Breast epithelium (tissue), 3 donors: ENCODE data around the gene AASDH.

Experiments used
- CTCF ChIP-seq, 3 donors: fragments of 450-650 bp; IDR thresholded peaks; one replicate each; pipeline ENCODE4 v1.5.1; 2016 to 2017; ENCODE audit warnings: antibody characterized with exemption in 3 of 3, mild to moderate bottlenecking in 3 of 3, moderate library complexity in 3 of 3
- POLR2A ChIP-seq: fragments of 450-650 bp; IDR thresholded peaks from one replicate; pipeline ENCODE4 v1.6.1; 2016; ENCODE audit warnings: antibody characterized with exemption, mild to moderate bottlenecking, moderate library complexity

GRCh38 chr4:56430203-56430602, 42.9 kb upstream of the AASDH start:
- TF ChIP-seq CTCF (IDR thresholded peaks at IDR 0.05) (no peak), POLR2A (no peak)
